ENCODE results near the gene AMFR. TPM values are rescaled to one million over a fixed set of nuclear protein-coding genes. Genes with fewer than 3 reads are reported as not detected.

AMFR gene
- total RNA-seq, 1 experiment from 2014 or later, result 89.4 TPM

DNA sequence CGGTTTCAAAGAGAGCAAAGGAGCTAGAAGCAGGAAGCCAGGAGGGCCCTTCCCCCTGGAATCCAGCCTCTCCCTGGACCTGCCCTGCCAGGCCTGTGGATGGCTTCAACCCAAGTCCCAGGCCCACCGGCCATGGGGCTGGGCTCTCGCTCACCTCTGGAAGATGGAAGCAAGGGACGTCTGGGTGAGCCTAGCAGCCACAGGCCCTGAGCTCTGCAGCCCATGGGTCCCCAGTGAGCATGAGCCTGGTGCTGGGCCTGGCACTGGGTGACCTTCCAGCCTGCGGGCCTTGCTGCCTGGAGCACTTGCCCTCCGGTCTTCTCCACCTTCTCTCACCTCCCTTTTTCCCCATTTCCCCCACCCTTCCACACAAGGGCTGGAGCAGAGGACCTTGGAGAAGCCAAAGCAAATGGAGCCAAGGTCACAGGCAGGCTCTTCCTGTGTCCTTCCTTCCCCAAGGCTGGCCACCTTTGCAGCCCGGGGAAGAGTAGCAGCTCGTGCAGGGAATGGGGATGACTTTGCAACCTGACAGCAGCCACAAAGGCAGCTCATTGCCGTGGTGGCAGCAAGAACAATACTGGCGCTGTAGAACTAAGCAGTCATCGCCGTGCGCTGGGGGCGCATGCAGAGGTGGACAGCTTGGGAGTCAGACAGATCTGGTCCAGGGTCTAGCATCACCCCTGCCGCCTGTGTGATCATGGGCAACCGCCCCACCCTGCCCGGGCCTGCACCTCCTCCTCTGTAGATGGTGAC is 86.6 kb downstream of the AMFR start:
- no TSS peak for BruUV-seq (replicated peaks)
- no peak for DNase-seq
- H3K36me3 ChIP-seq (ENCODE audit: low read depth), result no peaks in the 10 kb centered on the region
- ChIA-PET POLR2A (ENCODE audit: unreplicated experiment) (no interaction called here), CTCF (no interaction called here)
- no peaks in the 10 kb centered on the region for H4K20me1 ChIP-seq (ENCODE audit: insufficient read depth)
- H3K27me3 ChIP-seq (ENCODE audit: insufficient read depth, low read depth), result no peaks in the 10 kb centered on the region
- H3F3A ChIP-seq (ENCODE audit: insufficient read depth, low read depth), result no peaks in the 10 kb centered on the region
- no peak overlapping the region for H3K27ac ChIP-seq
- no peak overlapping the region for H3K4me3 ChIP-seq
- TF ChIP-seq, protein P1, sequence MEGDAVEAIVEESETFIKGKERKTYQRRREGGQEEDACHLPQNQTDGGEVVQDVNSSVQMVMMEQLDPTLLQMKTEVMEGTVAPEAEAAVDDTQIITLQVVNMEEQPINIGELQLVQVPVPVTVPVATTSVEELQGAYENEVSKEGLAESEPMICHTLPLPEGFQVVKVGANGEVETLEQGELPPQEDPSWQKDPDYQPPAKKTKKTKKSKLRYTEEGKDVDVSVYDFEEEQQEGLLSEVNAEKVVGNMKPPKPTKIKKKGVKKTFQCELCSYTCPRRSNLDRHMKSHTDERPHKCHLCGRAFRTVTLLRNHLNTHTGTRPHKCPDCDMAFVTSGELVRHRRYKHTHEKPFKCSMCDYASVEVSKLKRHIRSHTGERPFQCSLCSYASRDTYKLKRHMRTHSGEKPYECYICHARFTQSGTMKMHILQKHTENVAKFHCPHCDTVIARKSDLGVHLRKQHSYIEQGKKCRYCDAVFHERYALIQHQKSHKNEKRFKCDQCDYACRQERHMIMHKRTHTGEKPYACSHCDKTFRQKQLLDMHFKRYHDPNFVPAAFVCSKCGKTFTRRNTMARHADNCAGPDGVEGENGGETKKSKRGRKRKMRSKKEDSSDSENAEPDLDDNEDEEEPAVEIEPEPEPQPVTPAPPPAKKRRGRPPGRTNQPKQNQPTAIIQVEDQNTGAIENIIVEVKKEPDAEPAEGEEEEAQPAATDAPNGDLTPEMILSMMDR (conservative IDR thresholded peaks at IDR 0.05), result no peak
- TF ChIP-seq EZH2 (IDR thresholded peaks at IDR 0.05; ENCODE audit: low read depth), result no peak
- no peak overlapping the region for H3K4me2 ChIP-seq
- H3K9me3 ChIP-seq (ENCODE audit: insufficient read depth, low read depth), result no peaks in the 10 kb centered on the region
- no peaks in the 10 kb centered on the region for H3K9me2 ChIP-seq (ENCODE audit: insufficient read depth)
- H3K4me1 ChIP-seq (replicated peaks; ENCODE audit: insufficient read depth), result peaks cover 14% of the 10 kb centered on the region
- intact Hi-C loops (cut with micrococcal nuclease; ENCODE audit: unreplicated experiment), result loop anchor here (10.0 kb wide), 1 partner anchor 266 kb away; the partner anchor contains the start of gene MT2A
- H3K79me2 ChIP-seq (ENCODE audit: low read depth), result no peaks in the 10 kb centered on the region
- no peak overlapping the region for H2AFZ ChIP-seq

DNA sequence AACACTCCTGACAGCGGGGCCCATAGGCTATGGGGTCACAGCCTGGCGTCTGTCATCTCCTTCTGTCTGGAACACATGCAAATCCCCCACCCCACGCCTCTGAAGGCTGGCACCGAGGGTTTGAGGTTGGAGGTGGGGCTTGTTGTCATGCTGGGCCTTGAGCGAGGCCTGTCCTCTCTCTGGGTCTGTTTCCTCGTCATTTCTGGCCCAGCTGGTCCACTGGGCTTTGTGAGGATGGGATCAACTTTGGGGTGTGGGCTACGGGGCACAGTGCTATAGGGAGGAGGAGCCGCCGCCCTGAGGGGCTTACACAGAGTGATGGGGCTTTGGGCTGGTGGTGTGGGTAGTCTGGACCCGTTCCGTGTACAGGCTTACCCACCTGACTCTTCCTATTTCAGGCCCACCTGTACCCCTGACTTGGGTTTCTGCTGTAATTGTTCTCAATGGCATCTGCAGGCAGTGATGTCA is 87.5 kb downstream of the AMFR start:
- H3K27ac ChIP-seq, result no peak overlapping the region
- H3K9me2 ChIP-seq (ENCODE audit: insufficient read depth), result no peaks in the 10 kb centered on the region
- no peak overlapping the region for H3K4me2 ChIP-seq
- TF ChIP-seq, protein P1 (conservative IDR thresholded peaks at IDR 0.05), result no peak
- no peak for TF ChIP-seq EZH2 (IDR thresholded peaks at IDR 0.05; ENCODE audit: low read depth)
- no peak overlapping the region for H3K4me3 ChIP-seq
- no peaks in the 10 kb centered on the region for H3K27me3 ChIP-seq (ENCODE audit: insufficient read depth, low read depth)
- H3K79me2 ChIP-seq (ENCODE audit: low read depth), result no peaks in the 10 kb centered on the region
- DNase-seq, result no peak
- H4K20me1 ChIP-seq (ENCODE audit: insufficient read depth), result no peaks in the 10 kb centered on the region
- H3K4me1 ChIP-seq (replicated peaks; ENCODE audit: insufficient read depth), result peaks cover 20% of the 10 kb centered on the region
- H3K36me3 ChIP-seq (ENCODE audit: low read depth), result no peaks in the 10 kb centered on the region
- ChIA-PET CTCF (no interaction called here), POLR2A (ENCODE audit: unreplicated experiment) (no interaction called here)
- H2AFZ ChIP-seq, result no peak overlapping the region
- no peaks in the 10 kb centered on the region for H3K9me3 ChIP-seq (ENCODE audit: insufficient read depth, low read depth)
- peaks cover 2% of the 10 kb centered on the region; the same call in 1 of the 2 replicates for H3F3A ChIP-seq (ENCODE audit: insufficient read depth, low read depth)
- intact Hi-C loops (cut with micrococcal nuclease; ENCODE audit: unreplicated experiment), result loop anchor here (10.0 kb wide), 1 partner anchor 267 kb away; the partner anchor contains the start of gene MT2A
- no TSS peak for BruUV-seq (replicated peaks)

DNA sequence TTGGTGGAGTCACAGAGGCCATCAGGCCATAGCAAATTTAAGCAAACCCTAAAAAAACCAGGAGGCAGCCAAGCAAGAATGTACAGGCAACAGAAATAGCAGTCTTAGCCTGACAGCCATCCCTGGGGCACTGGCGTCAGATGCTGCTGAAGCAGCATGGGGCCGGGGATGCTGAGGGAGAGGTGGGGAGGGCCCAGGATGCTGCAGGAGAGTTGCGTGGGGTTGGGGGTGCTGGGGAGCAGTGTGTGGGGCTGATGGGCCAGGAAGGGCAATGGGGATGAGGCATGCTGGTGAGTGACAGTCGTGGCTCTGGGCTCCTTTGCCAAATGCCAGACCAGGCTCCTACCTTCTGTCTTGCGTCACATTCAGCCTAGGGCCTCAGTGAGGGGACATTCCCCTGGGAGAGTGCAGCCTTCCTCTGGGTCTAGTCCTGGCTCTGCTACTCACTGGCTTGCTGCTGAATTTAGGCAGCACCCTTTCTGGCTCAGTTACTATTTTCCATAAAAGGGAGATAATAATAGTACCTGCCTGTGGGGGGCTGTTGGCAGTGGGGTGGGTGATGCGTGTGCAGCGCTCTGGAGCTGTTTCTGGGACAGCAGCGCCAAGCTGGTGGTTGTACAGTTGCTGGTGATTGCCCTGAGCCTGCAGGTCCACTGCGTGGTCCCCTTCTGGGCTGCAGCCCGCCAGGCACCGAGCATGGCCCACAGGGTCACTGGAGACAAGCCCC is 88.1 kb downstream of the AMFR start:
- ChIA-PET CTCF (no interaction called here), POLR2A (ENCODE audit: unreplicated experiment) (no interaction called here)
- no TSS peak for BruUV-seq (replicated peaks)
- Histone ChIP-seq H3K9me2 (ENCODE audit: insufficient read depth) (no peaks in the 10 kb centered on the region), H3K36me3 (ENCODE audit: low read depth) (no peaks in the 10 kb centered on the region), H3K9me3 (ENCODE audit: insufficient read depth, low read depth) (no peaks in the 10 kb centered on the region), H3K79me2 (ENCODE audit: low read depth) (no peaks in the 10 kb centered on the region), H3K4me3 (no peak overlapping the region), H2AFZ (no peak overlapping the region), H4K20me1 (ENCODE audit: insufficient read depth) (no peaks in the 10 kb centered on the region), H3K4me2 (no peak overlapping the region), H3F3A (ENCODE audit: insufficient read depth, low read depth) (peaks cover 8% of the 10 kb centered on the region; the same call in 1 of the 2 replicates), H3K27ac (no peak overlapping the region), H3K27me3 (ENCODE audit: insufficient read depth, low read depth) (no peaks in the 10 kb centered on the region), H3K4me1 (replicated peaks; ENCODE audit: insufficient read depth) (peaks cover 24% of the 10 kb centered on the region)
- TF ChIP-seq, protein P1 (conservative IDR thresholded peaks at IDR 0.05), result no peak
- no peak for TF ChIP-seq EZH2 (IDR thresholded peaks at IDR 0.05; ENCODE audit: low read depth)
- intact Hi-C loops (cut with micrococcal nuclease; ENCODE audit: unreplicated experiment), result loop anchor here (10.0 kb wide), 1 partner anchor 268 kb away; the partner anchor contains the start of gene MT2A
- no peak for DNase-seq
